ENCODE results near the gene CABLES1. TPM values are rescaled to one million over a fixed set of nuclear protein-coding genes. Genes with fewer than 3 reads are reported as not detected.

Gene CABLES1
- polyA plus RNA-seq, 1 experiment = 5.4 TPM

GRCh38 chr18:23101861-23102432 lies 33.3 kb upstream of the CABLES1 start:
- no peak overlapping the region for H3K4me3 ChIP-seq (ENCODE audit: low read depth, low read length)
- CTCF ChIA-PET = interaction anchor here (0.5 kb wide), 1 partner anchor 22 kb away, joined by 3 read pairs; no protein-coding TSS in a partner anchor
- DNase-seq (ENCODE audit: low read depth) = no peak
- POLR2A ChIA-PET = no interaction called here
- H3K36me3 ChIP-seq (ENCODE audit: control insufficient read depth, insufficient read depth, low read length) = no peaks in the 10 kb centered on the region
- no peaks in the 10 kb centered on the region for H3K27me3 ChIP-seq (ENCODE audit: control insufficient read depth, insufficient read depth, low read length)
- TF ChIP-seq, protein P1, sequence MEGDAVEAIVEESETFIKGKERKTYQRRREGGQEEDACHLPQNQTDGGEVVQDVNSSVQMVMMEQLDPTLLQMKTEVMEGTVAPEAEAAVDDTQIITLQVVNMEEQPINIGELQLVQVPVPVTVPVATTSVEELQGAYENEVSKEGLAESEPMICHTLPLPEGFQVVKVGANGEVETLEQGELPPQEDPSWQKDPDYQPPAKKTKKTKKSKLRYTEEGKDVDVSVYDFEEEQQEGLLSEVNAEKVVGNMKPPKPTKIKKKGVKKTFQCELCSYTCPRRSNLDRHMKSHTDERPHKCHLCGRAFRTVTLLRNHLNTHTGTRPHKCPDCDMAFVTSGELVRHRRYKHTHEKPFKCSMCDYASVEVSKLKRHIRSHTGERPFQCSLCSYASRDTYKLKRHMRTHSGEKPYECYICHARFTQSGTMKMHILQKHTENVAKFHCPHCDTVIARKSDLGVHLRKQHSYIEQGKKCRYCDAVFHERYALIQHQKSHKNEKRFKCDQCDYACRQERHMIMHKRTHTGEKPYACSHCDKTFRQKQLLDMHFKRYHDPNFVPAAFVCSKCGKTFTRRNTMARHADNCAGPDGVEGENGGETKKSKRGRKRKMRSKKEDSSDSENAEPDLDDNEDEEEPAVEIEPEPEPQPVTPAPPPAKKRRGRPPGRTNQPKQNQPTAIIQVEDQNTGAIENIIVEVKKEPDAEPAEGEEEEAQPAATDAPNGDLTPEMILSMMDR (IDR thresholded peaks at IDR 0.05; ENCODE audit: insufficient read depth, low read depth, low read length) = no peak

GRCh38 chr18:23102493-23103261 lies 32.6 kb upstream of the CABLES1 start:
- ChIA-PET POLR2A (no interaction called here), CTCF (no interaction called here)
- H3K36me3 ChIP-seq (ENCODE audit: control insufficient read depth, insufficient read depth, low read length) = no peaks in the 10 kb centered on the region
- TF ChIP-seq, protein P1 (IDR thresholded peaks at IDR 0.05; ENCODE audit: insufficient read depth, low read depth, low read length) = no peak
- no peak for DNase-seq (ENCODE audit: low read depth)
- no peak overlapping the region for H3K4me3 ChIP-seq (ENCODE audit: low read depth, low read length)
- H3K27me3 ChIP-seq (ENCODE audit: control insufficient read depth, insufficient read depth, low read length) = no peaks in the 10 kb centered on the region

- H3K4me3 ChIP-seq (ENCODE audit: low read depth, low read length) = no peak overlapping the region
- no peak for DNase-seq (ENCODE audit: low read depth)
- TF ChIP-seq, protein P1 (IDR thresholded peaks at IDR 0.05; ENCODE audit: insufficient read depth, low read depth, low read length) = no peak
- CTCF ChIA-PET = no interaction called here
- POLR2A ChIA-PET = no interaction called here
- H3K36me3 ChIP-seq (ENCODE audit: control insufficient read depth, insufficient read depth, low read length) = no peaks in the 10 kb centered on the region
- no peaks in the 10 kb centered on the region for H3K27me3 ChIP-seq (ENCODE audit: control insufficient read depth, insufficient read depth, low read length)
These were observed 31.8 kb upstream of the CABLES1 start for GRCh38 chr18:23103449-23103848.

GRCh38 chr18:23105030-23105429 lies 30.3 kb upstream of the CABLES1 start:
- ChIA-PET POLR2A (interaction anchor here (0.7 kb wide), 1 partner anchor 207 kb away, joined by 3 read pairs; no protein-coding TSS in a partner anchor), CTCF (interaction anchor here (3.3 kb wide), 1 partner anchor 9 kb away, joined by 13 read pairs; no protein-coding TSS in a partner anchor)
- Histone ChIP-seq H3K4me3 (ENCODE audit: low read depth, low read length) (no peak overlapping the region), H3K27me3 (ENCODE audit: control insufficient read depth, insufficient read depth, low read length) (no peaks in the 10 kb centered on the region), H3K36me3 (ENCODE audit: control insufficient read depth, insufficient read depth, low read length) (no peaks in the 10 kb centered on the region)
- TF ChIP-seq, protein P1 (IDR thresholded peaks at IDR 0.05; ENCODE audit: insufficient read depth, low read depth, low read length) = no peak
- DNase-seq (ENCODE audit: low read depth) = no peak

DNA sequence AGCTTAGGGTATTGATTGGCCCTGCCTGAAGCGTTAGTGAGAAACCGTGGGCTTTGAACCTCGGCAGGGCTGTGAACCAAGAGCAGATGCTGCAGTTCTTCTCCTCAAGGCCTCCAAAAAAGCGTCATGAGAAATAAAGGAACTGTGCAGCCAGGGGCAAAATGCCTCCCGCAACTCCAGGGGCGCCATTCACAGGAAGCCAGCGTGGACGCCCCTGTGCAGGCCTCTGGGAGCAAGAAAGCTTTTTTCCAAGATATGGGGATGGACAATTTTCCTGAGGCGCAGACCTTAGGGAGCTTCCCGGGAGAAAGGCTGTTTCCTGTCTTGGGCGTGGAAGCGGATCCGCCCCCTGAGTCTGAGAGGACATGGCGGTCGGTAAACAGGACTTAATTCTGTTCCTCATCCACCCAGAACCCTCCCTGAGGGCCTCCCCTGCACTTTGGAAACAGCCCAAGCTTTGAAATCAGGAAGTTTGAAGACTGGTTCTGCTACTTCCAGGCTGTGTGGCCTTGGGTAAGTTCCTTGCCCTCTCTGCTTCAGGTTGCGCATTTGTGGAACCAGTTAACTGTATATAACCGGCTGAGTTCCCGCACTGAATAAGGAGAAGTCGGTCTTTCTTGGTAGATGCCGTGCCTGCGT lies 29.6 kb upstream of the CABLES1 start:
- POLR2A ChIA-PET = no interaction called here
- Histone ChIP-seq H3K27me3 (ENCODE audit: control insufficient read depth, insufficient read depth, low read length) (no peaks in the 10 kb centered on the region), H3K4me3 (ENCODE audit: low read depth, low read length) (no peak overlapping the region), H3K36me3 (ENCODE audit: control insufficient read depth, insufficient read depth, low read length) (no peaks in the 10 kb centered on the region)
- TF ChIP-seq, protein P1 (IDR thresholded peaks at IDR 0.05; ENCODE audit: insufficient read depth, low read depth, low read length) = no peak
- no peak for DNase-seq (ENCODE audit: low read depth)
- CTCF ChIA-PET = interaction anchor here (3.3 kb wide), 1 partner anchor 10 kb away, joined by 13 read pairs; no protein-coding TSS in a partner anchor
